ENCODE data around the gene PPP1R15B.

- no peak for TF ChIP-seq EP300 (IDR thresholded peaks at IDR 0.05)
- no peak for TF ChIP-seq CTCF (IDR thresholded peaks at IDR 0.05)
- TF ChIP-seq POLR2A (IDR thresholded peaks at IDR 0.05): no peak
- TF ChIP-seq POLR2AphosphoS5 (IDR thresholded peaks at IDR 0.05): no peak
Observed at GRCh38 chr1:204382714-204383083, 28.9 kb downstream of the PPP1R15B start.

Measured in gastroesophageal sphincter (tissue), 3 donors.